Measurements from ENCODE around the gene SMIM35.

SMIM35 gene

DNA sequence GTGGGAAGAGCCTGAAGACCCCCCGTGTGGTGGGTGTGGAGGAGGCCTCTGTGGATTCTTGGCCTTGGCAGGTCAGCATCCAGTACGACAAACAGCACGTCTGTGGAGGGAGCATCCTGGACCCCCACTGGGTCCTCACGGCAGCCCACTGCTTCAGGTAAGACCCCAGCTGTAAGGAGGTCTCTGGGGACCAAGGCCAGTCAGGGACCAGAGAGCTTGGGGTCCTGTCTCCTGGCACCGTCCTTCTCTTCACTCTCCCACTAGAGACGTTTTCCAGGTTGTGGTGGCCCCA is 24.9 kb upstream of the SMIM35 start:
- in situ Hi-C loops (cut with MboI; ENCODE audit: low pct_unique_long_range_greater_than_20kb, low sequenced_read_pairs), result no loop called here
- no peak for DNase-seq

DNA sequence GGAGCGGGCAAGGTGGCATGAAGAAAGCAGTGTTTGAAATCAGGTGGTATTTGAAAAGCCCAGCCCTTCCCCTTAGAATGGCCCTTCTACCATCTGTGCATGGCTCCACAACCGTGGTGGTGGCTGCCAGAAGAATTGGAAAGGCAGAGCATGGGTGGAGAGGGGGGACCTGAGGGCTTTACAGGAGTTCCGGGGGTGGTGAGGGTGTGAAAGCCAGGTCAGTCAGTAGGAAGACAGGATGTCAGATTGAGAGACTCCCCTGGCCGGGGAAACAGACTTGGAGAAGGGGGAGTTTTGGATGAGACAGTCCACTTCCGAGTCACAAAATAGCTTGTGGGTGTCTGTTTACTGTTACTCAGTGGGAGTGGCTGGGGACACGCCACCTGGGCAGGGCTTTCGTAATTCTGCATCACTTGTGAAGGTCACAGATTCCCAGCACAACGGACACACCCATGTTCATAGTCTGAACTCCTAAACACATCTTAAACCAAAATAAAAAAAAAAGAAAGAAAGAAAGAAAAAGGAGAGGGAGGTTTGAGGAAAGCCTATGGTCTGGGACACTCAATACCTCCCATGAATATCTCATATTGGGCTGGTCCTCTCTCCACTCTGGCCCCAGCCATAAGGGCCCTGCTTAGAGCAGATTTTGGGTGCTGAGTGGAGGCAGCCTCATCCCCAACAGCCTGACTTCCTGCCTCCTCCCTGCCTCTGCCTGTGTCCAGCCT is 24.4 kb upstream of the SMIM35 start:
- in situ Hi-C loops (cut with MboI; ENCODE audit: low pct_unique_long_range_greater_than_20kb, low sequenced_read_pairs), result no loop called here

DNA sequence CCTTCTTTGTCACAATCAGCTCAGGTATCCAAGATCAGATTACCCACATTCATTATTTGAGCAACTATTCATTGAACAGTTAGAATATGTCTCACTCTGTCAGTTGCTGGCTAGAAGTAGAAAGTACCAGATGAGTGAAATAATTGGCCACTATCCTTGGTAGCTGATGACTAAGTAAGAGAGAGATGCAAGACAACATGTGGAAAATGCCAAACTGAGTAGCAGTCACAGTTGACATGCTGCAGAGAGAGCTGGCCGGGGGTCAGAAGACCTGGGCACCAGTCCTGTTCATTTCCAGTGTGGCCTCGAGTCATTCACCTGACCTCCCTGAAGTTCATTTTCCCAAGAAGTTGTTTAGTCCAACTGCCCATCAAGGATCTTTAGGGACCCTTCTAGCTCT is 22.5 kb upstream of the SMIM35 start:
- in situ Hi-C loops (cut with MboI; ENCODE audit: low pct_unique_long_range_greater_than_20kb, low sequenced_read_pairs), result no loop called here
- no peak for DNase-seq

More for the DNA sequence above, 24.4 kb upstream of the SMIM35 start:
- DNase-seq, result no peak

DNA sequence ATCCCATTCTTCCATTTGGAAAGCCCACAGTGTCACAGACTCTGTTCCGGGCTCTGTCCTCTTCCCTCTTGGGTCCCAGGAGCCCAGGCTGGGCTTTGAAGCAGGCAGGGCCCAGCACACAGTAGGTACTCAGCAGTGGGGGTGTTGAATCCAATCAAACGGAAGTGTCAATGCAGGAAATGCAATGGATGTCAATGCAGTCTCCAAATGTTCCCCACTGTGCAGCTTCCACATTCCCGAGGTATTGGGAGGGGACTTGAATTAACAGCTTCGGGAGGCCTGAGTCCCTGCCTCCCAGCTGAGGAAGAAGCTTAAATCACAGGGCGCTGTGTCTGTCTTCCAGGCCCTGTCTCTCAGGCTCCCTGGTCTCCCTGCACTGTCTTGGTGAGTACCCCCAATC is 21.8 kb upstream of the SMIM35 start:
- no peak for DNase-seq
- in situ Hi-C loops (cut with MboI; ENCODE audit: low pct_unique_long_range_greater_than_20kb, low sequenced_read_pairs), result no loop called here

DNA sequence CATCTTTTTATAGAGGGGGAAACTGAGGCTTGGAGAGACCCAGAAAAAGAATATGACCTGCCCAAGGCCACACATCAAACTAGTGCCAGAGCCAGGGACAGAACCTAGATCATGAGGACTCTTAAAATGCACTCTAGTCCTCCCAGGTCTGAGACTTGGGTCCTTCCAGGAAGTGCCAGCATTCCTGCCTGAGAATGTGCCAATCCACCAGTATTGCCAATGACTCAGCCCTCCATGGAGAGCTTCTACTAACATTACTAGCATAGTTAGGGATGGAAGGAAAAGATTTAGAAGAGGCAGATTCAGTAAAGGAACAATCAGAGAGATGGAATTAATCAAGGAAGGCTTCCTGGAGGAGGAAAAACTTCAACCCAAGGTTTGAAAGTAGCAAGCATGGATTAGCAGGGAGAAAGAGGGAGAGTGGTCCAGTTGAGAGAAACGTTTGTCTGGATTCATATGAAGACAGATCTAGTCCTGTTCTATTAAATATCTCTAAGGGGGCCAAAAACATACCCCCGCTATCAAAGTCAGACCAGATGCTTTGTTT is 20.1 kb upstream of the SMIM35 start:
- no peak for DNase-seq
- in situ Hi-C loops (cut with MboI; ENCODE audit: low pct_unique_long_range_greater_than_20kb, low sequenced_read_pairs), result no loop called here

DNA sequence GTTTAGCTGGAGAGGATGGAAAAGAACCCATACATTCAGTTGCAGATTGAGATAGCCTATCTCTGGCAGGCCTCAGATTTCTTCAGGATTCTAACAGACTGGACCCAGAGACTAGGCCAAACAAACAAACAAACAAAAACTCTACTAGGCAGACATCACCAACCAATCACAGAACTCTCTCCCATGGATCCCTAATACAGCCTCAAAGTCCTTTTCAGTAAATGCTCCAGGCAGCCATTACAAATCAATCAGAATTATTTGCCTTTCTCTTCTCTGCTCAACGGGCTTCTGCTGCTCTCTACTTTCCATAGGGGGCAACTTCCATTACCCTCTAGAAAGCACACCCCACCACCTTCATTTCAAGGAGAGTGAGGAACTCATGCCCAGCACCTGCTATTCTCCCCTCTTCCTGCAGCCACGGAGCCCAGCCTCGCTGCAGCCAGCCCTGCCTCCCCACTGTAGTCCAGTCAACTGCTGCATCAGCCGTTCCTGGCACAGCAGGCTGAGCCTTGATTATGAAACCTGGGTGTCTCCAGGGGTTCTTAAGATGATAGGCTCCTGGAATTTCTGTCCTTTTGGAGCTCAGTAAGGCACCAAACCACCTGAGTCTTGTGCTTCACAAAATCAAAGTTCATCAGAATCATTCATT is 19.0 kb upstream of the SMIM35 start:
- in situ Hi-C loops (cut with MboI; ENCODE audit: low pct_unique_long_range_greater_than_20kb, low sequenced_read_pairs), result no loop called here
- DNase-seq, result no peak

DNA sequence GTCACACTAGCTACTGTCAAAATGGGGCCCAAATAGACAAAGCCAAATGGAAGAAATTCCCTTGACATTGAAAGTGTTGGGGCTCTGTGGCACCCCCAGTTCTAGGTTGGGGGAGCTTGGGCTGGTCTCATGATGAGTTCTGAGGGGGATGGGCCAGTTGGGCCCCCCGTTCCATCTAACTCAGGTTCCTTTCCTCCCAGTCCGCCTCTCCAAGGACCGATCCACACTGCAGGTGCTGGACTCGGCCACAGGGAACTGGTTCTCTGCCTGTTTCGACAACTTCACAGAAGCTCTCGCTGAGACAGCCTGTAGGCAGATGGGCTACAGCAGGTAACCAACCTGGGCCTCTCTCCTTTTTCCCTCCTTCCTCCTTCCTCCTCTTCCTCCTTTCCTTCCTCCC is 17.7 kb upstream of the SMIM35 start:
- in situ Hi-C loops (cut with MboI; ENCODE audit: low pct_unique_long_range_greater_than_20kb, low sequenced_read_pairs), result no loop called here
- DNase-seq, result no peak

DNA sequence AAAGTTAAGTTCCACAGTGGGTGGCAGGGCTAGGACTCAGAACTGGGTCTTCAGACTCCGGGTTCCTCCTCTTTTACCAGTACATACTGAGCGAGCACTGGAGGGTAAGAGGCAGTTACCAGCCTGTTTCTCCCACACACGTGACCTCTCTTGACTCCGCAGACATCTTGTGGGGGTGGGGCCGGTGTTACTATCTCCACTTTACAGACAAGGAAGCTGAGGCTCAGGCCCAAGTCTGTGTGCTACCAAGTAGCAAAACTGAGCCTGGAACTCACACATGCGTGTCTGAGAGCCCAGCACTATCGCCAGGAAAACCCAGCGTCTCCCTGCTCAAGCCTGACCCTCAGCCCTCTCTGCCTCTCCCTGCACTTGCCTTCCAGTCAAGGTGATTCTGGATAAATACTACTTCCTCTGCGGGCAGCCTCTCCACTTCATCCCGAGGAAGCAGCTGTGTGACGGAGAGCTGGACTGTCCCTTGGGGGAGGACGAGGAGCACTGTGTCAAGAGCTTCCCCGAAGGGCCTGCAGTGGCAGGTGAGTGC is 16.0 kb upstream of the SMIM35 start:
- peak; percentile 64 for DNase-seq
- in situ Hi-C loops (cut with MboI; ENCODE audit: low pct_unique_long_range_greater_than_20kb, low sequenced_read_pairs), result no loop called here

DNA sequence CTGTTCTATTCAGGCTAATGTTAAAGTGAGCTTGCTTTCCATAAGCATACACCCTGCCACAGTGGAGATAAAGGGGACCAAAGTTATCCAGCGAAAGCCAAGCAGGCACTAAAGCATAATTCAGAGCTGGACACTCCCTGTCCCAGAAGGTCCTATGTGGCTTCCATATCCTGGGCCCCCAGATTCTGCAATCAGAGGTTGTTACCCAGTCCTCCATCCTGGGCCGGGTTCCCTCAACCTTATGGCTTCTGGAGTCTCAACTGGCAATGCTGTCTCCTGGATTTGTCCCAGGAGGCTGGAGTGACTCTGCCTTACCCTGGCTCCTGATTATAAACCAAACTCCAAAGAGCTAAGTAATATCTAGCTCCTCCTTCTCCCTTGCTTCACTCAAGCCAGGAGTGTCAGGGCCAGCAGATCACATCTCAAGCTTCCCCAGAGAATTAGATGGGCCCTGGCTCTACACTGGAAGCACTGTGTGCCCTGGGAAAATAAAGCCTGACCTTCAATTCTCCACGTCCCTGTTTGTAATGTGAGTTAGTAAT is 14.0 kb upstream of the SMIM35 start:
- in situ Hi-C loops (cut with MboI; ENCODE audit: low pct_unique_long_range_greater_than_20kb, low sequenced_read_pairs), result no loop called here
- DNase-seq, result no peak

DNA sequence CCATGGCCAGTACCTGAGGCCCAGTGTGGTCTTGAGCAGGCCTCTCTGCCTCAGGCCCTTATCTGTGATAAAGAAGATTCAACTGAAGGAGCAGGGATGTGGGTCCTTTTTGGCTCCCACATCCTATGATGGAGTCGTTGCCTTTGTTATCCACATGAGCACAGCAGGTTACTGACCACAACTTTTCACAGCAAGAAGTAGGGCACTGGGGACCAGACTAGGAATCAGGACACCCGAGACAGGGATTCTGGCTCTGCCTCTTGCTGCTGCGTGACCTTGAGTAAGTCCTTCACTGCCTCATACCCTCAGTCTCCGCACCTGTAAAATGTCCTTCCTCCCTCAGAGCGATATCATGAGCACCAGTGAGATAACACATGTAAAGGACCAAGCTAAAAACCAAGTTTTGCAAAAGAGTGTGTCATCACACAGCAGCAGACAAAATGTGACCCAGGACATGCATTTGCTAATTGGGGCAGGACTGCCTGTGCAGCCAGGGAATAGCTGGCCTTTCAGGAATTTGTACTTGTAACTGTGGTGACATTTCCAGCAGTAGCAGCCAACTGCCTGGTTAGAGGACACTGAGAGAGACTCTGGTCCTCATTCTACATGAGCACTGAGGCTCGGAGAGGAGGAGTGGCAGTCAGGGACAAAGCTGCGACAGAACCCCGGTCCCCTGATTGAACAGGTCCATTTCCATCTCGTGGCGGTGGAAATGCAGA is 13.2 kb upstream of the SMIM35 start:
- in situ Hi-C loops (cut with MboI; ENCODE audit: low pct_unique_long_range_greater_than_20kb, low sequenced_read_pairs), result no loop called here

DNA sequence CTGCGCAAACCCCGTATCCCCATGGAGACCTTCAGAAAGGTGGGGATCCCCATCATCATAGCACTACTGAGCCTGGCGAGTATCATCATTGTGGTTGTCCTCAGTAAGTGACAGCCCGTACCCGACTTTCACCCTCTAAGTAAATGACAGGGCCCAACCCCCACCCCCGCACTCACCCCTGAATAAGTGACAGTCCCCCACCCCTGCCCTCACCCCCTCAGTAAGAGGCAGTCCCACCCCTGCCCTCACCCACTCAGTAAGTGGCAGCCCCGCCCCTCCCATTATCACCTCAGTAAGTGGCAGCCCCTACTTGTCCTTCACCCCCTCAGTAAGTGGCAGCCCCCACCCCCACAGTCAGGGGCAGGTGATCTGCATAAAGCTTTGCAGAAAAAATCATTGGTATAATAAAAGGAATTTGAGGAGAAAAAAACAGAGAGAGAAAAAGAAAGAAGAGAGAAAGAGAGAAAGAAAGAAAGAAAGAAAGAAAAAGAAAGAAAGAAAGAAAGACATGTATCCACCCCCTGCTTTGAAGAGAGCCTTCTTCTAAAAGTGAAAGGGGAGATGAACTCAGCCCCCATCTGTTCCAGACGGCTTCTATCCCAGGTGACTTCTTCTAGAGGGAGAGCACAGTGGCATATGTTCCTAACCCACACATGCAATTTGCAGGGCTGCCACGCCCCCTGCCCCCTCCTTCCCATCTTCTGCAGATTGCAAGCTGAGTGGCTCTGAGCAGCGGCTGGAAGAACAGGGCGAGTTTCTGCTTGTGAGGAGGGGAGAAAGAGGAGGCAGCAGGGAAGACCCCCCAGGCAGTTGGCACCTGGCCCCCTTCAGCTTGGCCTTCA is 12.5 kb upstream of the SMIM35 start:
- in situ Hi-C loops (cut with MboI; ENCODE audit: low pct_unique_long_range_greater_than_20kb, low sequenced_read_pairs), result no loop called here

More for the DNA sequence above, 13.2 kb upstream of the SMIM35 start:
- no peak for DNase-seq

DNA sequence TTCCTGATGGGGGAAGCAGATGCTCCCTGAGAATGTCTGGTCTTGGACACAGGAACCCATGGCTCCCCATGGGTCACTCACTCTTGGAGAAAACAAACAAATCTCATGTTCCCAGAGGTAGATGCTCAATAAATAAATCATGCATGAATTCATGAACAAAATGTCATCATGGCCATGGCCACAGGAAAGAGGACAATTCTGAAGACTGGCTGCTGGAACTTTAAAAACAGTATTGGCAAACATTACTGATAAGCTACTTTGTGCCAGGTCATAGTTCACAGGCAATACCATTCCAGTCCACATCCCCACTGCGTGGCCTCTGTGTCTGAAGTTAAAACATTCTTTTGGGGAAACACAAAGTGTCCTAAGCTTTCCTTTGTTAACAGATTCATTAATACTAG is 9.2 kb upstream of the SMIM35 start:
- DNase-seq, result no peak
- in situ Hi-C loops (cut with MboI; ENCODE audit: low pct_unique_long_range_greater_than_20kb, low sequenced_read_pairs), result no loop called here

More for the DNA sequence above, 12.5 kb upstream of the SMIM35 start:
- DNase-seq, result no peak

DNA sequence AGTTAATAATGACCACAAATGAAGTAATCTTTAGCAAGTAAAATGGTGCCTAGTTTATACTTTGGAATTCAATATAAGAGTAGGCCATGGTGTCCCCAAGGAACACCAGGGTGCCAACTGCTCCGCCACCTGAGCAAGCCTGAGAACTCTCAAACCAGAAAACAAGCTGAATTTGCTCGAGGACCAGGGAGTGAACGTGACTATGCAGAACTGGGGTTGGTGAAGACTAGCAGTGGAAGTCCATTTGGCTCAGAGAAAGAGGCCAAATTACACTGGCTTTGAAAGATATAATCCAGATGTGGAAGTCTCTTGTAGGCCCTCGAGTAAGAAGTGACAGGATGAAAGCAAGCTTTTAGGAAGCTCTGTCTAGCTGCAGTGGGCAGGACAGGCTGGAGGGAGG is 8.7 kb upstream of the SMIM35 start:
- in situ Hi-C loops (cut with MboI; ENCODE audit: low pct_unique_long_range_greater_than_20kb, low sequenced_read_pairs), result no loop called here
- DNase-seq, result no peak

DNA sequence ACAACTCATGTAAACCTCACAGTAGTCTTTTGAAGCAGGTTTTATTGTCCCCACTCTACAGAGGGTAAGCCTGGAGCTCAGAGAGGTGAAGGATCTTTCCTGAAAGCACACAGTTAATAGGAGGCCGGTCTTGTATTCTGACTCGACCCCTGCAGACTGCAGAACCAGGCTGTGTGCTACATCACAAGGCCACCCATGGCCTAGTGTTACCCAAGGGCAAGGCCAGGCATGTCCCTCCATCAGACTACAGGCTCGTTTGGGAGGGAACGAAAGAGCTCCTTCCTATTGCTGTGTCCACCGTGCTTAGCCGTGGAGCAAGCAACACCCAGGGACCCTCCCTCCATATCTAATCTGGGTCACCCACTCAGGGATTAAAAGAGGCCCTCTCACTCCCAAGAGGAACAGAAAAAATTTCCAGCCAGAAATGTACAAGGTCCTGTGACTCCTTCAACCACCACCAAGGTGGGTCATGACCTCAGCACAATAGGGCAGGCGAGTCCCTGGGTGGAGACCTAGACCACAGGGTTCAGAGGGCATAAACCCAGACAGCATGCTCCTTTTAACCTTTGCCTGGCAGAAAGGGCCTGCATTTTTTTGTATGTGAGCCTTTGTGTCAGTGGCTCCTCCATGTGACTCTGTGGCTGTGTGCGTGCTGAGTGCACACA is 6.3 kb upstream of the SMIM35 start:
- in situ Hi-C loops (cut with MboI; ENCODE audit: low pct_unique_long_range_greater_than_20kb, low sequenced_read_pairs), result no loop called here
- no peak for DNase-seq

DNA sequence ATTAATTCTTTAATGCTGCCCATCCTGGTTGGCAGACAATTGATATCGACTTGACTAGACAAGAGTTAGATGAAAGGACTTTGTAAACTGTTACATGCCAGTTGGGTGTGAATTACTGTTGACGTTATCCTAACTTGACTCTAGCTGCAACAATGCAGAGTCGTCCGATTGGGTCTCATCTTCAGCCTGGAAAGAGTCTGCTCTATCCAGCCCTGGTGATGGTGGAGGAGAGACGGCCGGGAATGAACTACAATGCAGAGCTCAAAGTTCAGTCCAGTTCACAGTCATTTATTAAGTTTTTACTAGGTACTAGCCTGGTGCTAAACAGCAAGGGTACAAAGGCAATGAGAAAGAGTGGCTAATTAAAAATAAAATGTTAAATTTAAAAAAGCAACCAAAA is 4.9 kb upstream of the SMIM35 start:
- in situ Hi-C loops (cut with MboI; ENCODE audit: low pct_unique_long_range_greater_than_20kb, low sequenced_read_pairs), result no loop called here
- DNase-seq, result no peak

DNA sequence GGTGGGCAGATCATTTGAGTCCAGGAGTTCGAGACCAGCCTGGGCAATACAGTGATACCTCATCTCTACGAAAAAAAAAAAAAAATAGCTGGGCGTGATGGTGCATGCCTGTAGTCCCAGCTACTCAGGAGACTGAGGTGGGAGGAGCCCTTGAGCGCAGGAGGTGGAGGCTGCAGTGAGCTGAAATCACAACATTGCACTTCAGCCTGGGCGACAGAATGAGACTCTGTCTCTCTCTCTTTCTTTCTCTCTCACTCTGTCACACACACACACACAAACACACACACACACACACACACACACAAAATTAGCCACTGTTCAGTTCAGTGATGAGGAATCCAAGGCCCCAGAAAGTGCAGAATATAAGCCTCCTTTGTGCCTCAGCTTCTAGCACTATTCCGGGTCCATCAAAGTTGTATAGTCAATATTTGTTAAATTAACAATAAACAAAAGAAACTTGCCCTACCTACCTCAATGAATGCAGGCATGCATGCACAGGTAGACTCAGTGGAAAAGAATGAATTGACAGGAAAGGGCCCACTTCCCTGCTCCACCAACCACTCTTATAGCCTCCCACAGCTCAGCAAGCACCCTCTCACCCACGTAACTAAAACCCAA is 3.9 kb upstream of the SMIM35 start:
- DNase-seq, result no peak
- in situ Hi-C loops (cut with MboI; ENCODE audit: low pct_unique_long_range_greater_than_20kb, low sequenced_read_pairs), result no loop called here

DNA sequence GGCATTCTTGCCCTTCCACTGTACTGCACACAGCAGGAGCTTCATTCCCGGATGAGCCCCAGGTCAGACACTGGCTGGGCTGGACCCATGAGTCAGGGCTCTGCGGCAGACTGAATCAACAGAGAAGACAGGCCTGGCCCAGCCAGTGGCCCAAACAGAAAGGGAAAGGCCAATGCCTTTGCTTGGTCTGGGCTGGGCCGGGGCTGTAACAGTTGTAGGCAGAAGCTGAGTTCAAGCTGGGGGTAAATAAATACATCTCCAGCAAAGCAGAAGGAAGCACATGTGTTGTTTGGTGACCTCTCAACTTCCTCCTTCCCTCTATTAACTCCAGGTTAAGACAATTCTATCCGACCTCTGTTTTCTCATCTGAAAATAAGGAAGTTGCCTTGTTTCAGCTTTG is 1.8 kb upstream of the SMIM35 start:
- in situ Hi-C loops (cut with MboI; ENCODE audit: low pct_unique_long_range_greater_than_20kb, low sequenced_read_pairs), result no loop called here

DNA sequence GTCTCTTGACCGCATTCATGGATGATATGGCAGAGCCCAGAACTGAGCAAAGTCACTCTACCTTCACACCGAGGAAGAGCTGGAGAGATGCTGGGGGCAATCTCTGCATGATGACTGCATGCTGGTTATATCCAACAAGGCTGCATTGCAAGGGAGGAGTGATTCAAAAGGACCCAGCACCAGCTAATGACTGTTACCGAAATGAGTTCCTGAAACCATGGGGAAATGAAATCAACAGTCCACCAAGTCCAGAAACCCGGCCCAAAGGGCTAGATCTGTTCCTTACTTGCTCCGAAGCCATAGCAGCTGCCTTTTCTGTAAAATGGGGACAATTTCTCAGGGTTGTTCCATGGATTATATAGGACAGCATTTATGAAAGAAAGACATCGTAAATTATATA is 1.2 kb upstream of the SMIM35 start:
- in situ Hi-C loops (cut with MboI; ENCODE audit: low pct_unique_long_range_greater_than_20kb, low sequenced_read_pairs), result no loop called here
- no peak for DNase-seq

More for the DNA sequence above, 1.8 kb upstream of the SMIM35 start:
- peak; percentile 97 for DNase-seq

Measured in KBM-7 (cell line).